HPDE6-E6E7 (cell line): Measurements from ENCODE around the gene NCOA7.
A peak's percentile ranks its signal among the peaks of the same experiment; 100 is the strongest.

ENCODE experiments used
- DNase-seq: peaks from one replicate; pipeline ENCODE4 v3.0.0; 2011; ENCODE audit warnings: missing footprints; ENCODE audit errors: extremely low spot score

Gene NCOA7, protein sequence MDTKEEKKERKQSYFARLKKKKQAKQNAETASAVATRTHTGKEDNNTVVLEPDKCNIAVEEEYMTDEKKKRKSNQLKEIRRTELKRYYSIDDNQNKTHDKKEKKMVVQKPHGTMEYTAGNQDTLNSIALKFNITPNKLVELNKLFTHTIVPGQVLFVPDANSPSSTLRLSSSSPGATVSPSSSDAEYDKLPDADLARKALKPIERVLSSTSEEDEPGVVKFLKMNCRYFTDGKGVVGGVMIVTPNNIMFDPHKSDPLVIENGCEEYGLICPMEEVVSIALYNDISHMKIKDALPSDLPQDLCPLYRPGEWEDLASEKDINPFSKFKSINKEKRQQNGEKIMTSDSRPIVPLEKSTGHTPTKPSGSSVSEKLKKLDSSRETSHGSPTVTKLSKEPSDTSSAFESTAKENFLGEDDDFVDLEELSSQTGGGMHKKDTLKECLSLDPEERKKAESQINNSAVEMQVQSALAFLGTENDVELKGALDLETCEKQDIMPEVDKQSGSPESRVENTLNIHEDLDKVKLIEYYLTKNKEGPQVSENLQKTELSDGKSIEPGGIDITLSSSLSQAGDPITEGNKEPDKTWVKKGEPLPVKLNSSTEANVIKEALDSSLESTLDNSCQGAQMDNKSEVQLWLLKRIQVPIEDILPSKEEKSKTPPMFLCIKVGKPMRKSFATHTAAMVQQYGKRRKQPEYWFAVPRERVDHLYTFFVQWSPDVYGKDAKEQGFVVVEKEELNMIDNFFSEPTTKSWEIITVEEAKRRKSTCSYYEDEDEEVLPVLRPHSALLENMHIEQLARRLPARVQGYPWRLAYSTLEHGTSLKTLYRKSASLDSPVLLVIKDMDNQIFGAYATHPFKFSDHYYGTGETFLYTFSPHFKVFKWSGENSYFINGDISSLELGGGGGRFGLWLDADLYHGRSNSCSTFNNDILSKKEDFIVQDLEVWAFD

DNA sequence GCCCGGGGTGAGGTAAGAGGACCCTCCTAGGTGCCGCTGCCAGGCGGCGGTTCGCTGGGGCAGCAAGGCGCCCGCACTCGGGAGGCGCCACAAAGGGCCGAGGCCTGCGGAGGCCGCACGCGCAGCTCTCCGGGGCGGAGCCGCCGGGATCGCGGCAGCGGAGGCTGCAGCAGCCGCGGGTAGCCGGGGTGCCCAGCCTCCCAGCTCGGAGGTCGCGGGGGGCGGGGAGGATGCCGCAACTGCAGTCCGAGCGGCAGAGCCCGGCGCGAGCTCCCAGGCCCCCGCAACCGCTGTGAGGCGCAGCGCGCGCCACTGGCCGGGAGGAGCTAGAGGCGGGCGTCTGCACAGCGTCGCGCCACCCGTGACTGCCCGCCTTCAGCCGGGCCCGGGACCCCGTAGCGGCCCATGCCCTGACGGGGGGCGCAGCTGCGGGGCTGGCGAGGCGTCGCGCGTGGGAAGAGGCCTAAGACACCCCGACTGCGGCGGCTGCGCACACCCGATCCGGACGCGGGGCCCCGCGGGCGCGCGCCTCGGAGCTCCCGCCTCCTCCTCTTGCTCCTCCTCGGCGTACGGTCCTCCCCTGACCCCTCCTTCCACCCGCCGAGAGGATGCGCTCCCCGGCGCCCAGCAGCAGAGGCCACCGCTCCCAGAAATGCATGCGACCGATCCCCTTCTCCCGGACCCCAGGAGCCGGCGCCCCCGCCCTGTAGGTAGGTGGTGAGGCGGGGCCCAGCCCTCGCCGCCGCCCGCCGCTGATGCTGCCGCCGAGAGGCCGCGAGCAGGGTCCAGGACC lies at the start of gene NCOA7:
Gene NCOA7 (plus strand): TSS at position 603 of the 793 bp plus-strand sequence. CDS start 24,395 bp downstream, outside the sequence.
- peak; percentile 55 for DNase-seq

DNA sequence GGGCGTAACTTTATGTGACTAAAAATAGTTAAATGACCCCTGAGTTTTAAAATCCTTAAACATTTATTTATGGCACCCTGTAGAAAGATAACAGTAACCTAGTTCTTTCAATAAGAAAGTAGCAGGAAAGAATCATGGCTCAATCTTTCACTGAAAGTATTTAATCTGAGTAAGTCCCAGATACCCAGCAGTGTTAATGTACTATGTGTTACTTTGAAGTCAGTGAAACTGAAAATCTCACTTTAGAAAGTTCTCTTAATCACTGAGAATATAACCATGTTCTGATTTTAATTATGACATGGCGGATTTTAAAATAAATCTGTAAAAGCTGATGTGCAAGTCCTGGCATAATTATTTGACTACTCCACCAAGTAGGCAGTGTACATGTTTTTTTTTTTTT lies 49.4 kb upstream of the NCOA7 start:
- DNase-seq, result no peak

DNA sequence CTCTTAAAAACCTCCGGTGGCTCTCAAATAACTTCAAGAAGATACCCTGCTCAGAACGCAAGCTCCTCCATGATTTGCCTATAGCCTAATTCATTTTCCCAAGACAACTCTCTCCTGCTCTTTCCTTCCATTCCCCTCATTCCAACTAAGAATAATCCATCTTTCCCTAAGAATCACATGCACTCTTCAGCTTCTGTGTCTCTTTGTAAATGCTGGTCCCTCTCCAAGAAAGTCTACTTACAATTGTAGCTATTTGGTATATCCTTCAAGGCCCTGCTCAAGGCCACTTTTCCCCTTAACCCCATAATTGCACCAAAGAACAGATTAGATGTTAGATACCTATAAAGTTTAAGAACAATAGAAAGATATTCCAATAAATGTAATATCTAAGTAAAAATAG lies 48.7 kb upstream of the NCOA7 start:
- DNase-seq, result no peak

DNA sequence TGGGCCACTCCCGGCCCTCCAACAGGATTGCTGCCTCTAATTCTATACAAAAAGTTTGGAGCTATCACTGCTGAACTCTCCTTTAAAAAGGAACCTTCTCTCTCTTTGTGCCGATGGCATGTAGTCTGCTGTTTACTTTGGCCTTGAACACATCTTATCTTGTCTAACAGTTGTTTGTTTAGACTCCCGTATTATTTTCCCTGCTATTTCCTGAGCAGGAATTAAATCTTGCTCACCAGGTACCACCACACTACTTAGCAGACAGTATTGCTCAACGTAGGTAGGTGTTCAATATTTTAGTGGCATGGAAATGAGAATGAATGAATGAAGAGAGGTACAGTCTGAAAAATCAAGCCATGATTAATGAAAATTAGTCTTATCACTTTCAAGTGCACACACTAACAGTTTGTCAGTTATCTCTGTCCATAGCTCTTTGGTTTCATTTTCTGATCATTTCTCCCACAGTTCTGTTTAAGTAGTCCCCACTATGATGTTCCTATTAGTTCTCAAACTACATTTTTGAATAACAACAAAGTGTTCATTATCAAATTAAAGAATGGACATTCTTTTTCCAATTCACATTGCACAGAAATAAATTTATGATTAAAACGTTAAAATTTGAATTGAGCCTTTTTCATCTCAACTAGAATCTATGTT lies 48.2 kb upstream of the NCOA7 start:
- DNase-seq, result no peak

DNA sequence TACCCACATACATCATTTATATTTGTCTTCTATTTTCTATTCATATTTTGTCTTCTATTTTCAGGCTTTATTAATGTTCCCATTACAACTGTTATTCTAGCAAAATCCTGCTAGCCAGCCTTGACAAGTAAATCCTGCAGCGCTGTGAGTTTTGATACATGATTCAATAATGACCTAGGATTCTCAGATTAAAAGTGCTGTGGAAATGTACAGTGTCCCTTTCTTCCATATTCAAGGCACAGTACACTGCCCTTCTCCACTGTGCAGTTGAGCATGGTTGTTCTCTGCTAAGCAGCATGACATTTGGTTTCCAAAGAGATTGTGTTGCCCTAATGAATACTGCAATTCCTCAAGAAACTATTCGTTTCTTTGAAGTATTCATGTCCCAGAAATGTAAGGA lies 47.2 kb upstream of the NCOA7 start:
- DNase-seq, result no peak

DNA sequence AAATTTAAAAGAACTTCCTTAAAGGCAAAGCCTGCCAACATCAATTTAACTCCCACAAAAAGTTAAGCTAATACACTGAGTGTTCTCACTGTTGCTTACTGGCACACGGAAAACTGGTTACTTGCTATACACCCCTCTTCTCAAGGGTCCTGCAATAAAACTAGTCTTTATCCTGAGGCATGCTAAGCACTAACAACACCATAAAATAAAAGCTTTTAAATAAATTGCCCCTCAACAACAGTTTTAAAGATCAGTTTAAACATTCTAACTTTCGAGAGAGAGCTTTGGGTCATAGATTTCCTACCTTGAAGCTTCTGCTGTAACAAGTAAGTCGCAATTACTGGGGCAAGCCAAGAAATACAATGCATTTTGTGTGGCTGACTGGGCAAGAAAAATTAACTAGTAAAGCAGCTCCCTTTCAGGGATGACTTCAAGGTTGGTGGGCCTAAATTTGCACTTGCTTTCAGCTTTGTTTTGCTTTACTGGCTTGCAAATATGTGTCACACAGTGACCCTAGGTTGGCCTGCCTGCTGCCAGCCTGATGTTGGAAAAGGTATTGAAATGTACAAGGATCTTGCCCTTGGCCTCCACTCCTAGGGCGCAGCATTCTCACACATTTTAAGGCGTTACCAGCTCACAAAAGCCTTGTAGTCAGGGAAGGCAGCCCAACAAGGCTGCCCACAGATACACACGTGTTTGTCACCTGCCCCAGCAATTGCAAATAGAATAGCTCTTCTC lies 45.3 kb upstream of the NCOA7 start:
- no peak for DNase-seq

DNA sequence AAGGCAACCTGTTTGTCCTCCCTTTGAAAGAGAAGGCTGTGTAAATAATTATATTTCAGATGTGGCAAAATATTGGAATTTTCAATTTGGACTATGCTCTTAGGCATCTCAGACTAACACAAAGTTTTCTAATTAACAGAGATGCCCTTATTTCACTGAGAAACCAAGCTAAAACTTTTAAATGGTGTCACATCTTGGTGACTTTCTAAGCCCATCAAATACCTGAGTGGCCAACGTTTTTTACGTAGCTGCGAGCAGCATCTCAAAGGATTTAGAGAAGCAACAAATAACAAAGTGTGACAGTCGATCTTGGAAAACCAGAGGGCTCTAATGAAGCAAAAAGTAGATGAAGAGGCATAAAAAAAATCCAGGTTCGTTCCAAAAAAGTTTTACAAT lies 44.7 kb upstream of the NCOA7 start:
- no peak for DNase-seq

DNA sequence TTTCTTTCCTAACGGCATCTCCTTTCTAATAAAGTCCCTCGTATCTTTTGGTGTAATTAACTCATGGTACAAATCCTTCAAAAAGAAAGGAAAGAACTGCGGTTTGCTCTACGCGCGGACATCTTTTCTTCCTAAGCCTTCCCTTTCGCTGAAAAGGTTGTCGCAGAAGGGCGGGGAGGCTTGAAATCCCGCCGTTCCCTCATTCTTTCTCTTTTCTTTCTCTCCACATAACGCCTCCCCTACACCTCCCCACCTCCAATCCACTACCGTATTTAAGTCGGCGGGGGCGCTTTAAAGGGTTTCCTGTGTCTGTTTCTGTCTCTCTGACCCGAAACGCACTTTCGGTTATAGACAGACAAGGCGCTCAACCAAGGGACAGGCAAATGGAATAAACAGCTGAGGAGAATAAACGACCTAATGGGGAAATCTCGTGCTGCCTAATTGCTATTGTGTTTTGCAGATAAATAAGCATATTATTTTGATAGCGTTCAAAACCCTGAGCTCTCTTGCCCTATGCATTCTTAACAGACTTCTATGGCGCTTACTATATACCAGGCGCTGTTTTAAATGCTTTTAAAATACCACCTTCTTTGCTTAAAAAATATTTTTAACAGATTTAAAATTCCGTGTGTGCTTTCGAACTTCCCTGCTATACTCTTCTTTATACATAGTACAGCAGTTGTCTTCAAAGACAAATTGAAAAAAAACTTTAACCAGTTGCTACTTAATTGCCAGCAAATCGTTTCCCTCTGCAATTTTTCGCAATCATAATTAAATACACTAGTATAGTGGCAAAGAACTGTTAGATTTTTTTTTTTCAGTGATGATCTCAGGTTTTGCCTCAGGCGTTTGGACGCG lies 43.8 kb upstream of the NCOA7 start:
- no peak for DNase-seq

DNA sequence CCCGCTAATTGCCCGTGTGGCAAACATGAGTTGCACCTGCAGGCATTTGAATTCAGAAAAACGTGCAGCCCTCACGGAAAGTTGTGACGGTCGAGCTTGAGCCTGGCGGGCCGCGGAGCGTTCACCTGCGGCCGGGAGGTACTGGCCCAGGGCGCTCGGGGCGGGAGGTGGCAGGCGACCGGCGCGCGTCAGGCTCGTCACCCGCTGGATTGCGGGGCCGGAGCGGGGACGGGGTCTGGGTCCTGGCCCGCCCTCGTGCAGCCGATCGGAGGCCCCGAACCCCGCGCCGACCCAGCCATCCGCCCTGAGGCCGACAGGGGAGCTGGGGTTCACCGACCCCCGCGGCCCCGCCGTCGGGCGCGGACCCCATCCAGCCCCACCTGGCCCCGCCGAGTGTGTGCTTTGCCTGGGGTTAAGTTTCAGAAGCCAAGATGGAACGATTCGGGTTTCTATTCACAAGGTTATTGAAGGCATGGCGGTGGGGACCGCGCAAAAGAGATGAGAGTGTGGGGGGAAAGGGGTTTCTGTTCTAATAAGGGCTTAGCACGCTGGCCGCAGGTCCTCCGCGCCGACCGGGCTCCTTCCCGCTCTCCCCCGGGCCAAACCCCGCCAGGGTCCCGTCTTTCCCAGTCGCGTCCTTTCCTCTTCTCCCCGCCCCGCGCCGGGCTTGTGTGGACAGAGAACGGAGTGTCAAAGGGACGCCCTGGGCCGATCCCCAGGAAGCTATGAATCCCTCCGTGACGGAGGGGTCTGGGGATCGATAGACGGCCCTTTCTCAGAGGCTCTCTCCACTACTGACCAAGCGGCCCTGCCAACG lies 43.0 kb upstream of the NCOA7 start:
- peak; percentile 22 for DNase-seq

DNA sequence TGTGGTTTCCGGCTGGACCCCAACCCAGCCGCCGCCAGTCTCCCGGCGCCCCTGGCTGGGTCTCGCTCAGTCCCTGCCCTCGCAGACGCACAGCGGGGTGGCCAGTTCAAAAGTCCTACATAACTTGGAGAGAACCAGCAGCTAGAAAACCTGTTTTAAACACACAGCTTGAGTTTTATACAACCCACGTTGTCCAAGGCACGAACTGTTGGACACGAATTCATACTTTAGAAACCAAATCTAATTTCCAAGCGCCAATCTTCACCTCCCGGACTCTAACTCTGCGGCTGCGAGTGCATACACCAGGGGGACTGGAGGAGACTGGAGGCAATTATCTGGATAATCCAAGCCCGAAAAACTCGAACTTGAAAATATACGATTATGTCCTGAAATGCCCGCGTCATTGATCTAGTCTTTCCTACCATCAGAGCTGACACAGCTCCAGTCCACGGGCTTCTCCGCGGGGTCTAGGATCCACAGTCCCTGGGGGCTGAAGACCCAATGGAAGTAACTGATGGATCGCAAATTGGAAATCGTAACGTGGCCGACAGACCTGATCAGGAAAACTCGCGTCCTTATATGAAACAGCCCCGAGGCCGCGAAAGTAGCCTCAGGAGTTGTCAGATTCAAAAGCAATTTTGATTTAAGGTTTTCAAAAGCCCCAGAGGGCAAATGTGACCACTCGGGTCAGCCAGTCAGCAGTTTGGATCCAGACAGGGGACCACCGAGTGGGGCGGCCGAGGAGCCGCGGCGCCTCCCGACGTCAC lies 42.2 kb upstream of the NCOA7 start:
- DNase-seq, result peak; percentile 19

DNA sequence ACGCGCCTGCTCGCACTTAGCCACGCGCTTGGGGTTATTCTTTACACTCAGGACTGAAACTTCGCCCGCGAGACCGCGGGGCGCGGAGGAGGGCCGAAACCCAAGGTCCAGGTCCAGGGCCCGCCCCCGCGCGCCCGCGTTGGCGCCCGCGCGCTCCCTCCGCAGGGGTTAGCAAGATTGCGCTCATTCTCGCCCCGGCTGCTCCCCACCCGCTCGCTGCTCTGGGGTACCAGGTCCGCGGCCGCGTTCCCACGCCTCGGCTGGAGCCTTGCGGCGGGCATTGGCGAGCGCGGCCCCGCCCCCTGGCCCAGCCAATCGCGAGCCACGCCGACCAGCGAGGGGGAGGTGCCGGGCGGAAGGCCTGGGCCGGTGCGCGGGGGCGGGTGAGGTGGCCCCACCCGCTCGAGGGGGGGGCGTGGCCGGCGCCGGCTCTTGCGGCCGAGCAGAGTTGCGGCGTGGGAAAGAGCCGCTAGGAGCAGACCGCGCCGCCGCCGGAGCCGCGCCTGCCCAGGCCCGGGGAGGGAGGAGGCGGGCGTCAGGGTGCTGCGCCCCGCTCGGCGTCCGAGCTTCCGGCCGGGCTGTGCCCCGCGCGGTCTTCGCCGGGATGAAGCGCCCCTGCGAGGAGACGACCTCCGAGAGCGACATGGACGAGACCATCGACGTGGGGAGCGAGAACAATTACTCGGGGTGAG lies 41.4 kb upstream of the NCOA7 start, which contains the start of gene HEY2:
Gene HEY2 (plus strand): TSS at position 460 of the 692 bp plus-strand sequence. CDS start 145 bp downstream, at position 605.
- peak; percentile 86 for DNase-seq

DNA sequence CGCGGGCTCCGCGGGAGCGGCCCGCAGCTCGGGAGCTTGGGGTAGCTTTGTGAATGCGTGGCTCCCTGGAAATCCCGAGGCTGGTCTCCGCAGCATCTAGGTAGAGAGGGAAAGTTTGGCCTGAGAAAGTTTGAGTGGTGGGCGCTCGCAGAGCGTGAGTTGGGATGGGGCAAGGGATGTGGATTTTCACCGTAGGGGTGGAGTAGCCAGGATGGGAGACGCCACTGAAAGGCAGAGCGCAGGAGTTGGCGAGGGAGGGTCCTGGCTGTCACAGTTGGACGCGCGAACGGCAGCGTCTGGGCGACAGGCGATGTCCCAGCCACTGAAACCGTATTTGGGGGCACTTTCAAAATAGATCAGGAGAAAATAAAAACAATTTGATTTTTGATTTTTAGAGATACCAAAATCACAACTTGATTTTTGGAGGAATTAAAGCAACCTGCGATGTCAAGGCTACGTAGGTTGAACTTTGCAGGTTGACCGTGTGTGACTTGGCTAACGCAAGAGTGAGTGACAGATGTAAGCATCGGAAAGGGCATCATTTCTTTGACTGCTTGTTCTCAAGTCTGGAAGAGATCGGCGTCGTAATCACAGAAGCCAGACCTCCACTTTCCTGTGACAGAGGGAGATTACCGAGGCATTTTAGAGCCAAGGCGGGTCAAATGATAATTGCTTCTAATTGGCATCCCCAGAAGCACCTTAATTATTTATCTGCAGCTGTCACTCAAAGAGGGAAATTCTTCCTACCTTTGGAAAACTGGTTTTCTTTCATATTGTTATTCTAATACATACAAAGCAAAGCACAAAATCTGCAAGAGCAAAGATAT lies 40.7 kb upstream of the NCOA7 start:
- no peak for DNase-seq

DNA sequence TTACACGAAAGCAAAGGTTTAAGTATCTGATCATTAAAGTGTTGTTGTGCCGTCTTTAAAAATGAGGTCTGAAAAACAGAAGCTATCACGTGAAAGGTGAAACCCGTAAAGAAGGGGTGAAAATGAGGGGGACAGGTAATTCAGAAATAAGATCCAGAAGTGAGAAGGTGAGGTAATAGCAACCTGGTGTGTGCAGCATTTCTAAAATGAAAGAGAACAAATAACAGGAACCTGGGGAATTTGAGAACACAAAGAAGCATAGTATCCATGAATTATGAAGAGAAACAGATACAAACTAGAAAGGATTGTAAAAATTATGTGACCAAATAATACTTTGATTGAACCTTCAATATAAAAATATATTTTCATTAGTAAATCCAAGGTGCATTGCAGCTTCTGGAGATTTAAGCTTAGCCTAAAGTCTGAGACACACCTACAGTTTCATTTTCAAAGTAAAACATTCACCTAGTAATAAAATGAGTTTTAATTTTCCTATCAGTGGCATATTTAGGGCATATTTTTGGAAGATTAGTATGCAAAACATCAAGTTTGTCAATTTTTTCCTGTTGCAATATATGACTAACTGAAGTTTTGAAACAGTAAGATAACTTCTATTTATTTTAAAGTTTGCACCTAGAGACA lies 39.9 kb upstream of the NCOA7 start:
- DNase-seq, result no peak

DNA sequence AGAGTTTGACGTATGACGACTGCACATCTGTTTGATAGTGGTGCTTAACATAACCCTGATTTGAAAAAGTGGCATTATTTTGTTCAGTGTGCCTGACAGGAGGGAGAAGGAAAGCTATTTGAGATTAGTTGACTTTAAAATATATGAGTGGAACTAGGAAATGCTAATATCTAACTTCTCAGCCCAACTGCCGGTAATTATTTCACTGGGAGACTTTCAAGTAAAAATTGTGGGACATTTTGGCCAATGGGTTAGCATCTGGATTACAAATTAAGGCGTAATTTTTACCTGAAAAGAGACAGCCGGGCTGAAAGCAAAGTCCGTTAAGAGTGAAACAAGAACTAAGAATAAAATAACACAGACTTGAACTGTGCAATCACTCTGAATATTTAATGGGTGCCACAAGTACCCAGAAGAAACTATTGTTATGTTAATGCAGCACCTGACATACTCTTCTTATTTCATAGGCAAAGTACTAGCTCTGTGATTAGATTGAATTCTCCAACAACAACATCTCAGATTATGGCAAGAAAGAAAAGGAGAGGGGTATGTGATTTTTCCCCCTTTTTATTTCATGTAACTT lies 39.3 kb upstream of the NCOA7 start:
- DNase-seq, result no peak

DNA sequence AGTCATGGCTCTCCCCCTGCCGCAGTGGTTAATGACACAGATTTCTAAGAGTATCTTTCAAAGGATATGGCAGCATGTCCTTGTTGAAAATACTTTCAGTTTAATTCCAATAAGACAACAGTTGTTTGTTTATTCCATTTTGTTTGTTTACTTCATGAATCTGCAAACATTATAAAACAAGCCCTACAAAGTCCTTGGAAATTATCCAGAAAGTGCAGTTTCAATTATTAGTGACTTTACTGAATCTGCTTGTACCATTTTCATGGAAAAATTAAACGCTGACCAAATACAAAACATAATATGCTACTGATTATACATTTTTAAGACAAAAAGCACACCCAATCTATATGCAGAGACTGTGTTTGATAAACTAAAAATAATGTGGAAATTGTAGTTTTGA lies 38.0 kb upstream of the NCOA7 start:
- DNase-seq, result no peak
